CD14-positive monocyte (primary cell): ENCODE data around the gene TTC7B. TPM values are rescaled to one million over a fixed set of nuclear protein-coding genes. Genes with fewer than 3 reads are reported as not detected.
A peak's percentile ranks its signal among the peaks of the same experiment; 100 is the strongest.

Source experiments
- DNase-seq, 3 donors: peaks; one replicate each; pipeline ENCODE4 v3.0.0-alpha.2; 2011 to 2022
- H2AFZ ChIP-seq: 2 replicates; pipeline ENCODE4 v1.6.0; 2012; ENCODE audit warnings: mild to moderate bottlenecking, low read depth, low read length, inconsistent platforms; ENCODE audit not compliant: insufficient read depth, poor library complexity, severe bottlenecking
- H3K27ac ChIP-seq, 2 donors: 1 replicate in 1 of 2; 2 replicates in 1 of 2; pipeline ENCODE4 v1.5.1; 2012 to 2013; ENCODE audit warnings: low read length in 2 of 2, control low read depth in 1 of 2, inconsistent platforms in 1 of 2, low read depth in 1 of 2, mild to moderate bottlenecking in 1 of 2
- H3K27me3 ChIP-seq, 2 donors: one replicate each; pipeline versions ENCODE4 v1.6.0 to v1.6.1; 2011 to 2013; ENCODE audit warnings: low read length in 2 of 2; ENCODE audit not compliant: control insufficient read depth in 2 of 2, insufficient read depth in 2 of 2
- H3K36me3 ChIP-seq, 2 donors: replicated peaks in 1 of 2; 1 replicate in 1 of 2; 2 replicates in 1 of 2; pipeline versions ENCODE4 v1.5.1 to v1.6.1; 2012 to 2013; ENCODE audit warnings: low read length in 2 of 2, control low read depth in 1 of 2, inconsistent platforms in 1 of 2, mild to moderate bottlenecking in 1 of 2; ENCODE audit not compliant: insufficient read depth in 2 of 2, control insufficient read depth in 1 of 2
- H3K4me1 ChIP-seq, 2 donors: 1 replicate in 1 of 2; 2 replicates in 1 of 2; pipeline versions ENCODE4 v1.5.1 to v1.6.1; 2012 to 2013; ENCODE audit warnings: low read length in 2 of 2, control low read depth in 1 of 2, inconsistent platforms in 1 of 2, mild to moderate bottlenecking in 1 of 2, moderate library complexity in 1 of 2; ENCODE audit not compliant: insufficient read depth in 2 of 2, control insufficient read depth in 1 of 2
- H3K4me2 ChIP-seq: replicated peaks from 2 replicates; pipeline ENCODE3; 2012; ENCODE audit warnings: low read length, moderate library complexity, mild to moderate bottlenecking; ENCODE audit not compliant: poor library complexity, severe bottlenecking; ENCODE audit errors: extremely low read depth
- H3K4me3 ChIP-seq, 3 experiments: fragments of 200-600 bp in 1 of 3; sonication (generic) in 1 of 3; replicated peaks in 1 of 3; 1 replicate in 2 of 3; 2 replicates in 1 of 3; pipeline ENCODE4 v1.5.1; 2011 to 2013; ENCODE audit warnings: low read length in 3 of 3, mild to moderate bottlenecking in 3 of 3, control low read depth in 2 of 3, low read depth in 2 of 3, inconsistent platforms in 1 of 3, moderate library complexity in 1 of 3
- H3K79me2 ChIP-seq: 2 replicates; pipeline ENCODE4 v1.6.0; 2012; ENCODE audit warnings: mild to moderate bottlenecking, control low read depth, inconsistent platforms, low read length, moderate library complexity; ENCODE audit not compliant: insufficient read depth
- H3K9ac ChIP-seq: 2 replicates; pipeline ENCODE4 v1.6.0; 2017; ENCODE audit warnings: low read length, mild to moderate bottlenecking; ENCODE audit not compliant: insufficient read depth, poor library complexity, severe bottlenecking
- H3K9me3 ChIP-seq, 2 donors: replicated peaks in 1 of 2; 1 replicate in 1 of 2; 2 replicates in 1 of 2; pipeline versions ENCODE4 v1.5.1 to v1.6.1; 2012 to 2013; ENCODE audit warnings: low read length in 2 of 2, control low read depth in 1 of 2; ENCODE audit not compliant: control insufficient read depth in 1 of 2, insufficient read depth in 1 of 2
- H4K20me1 ChIP-seq: 2 replicates; pipeline ENCODE4 v1.6.0; 2012; ENCODE audit warnings: mild to moderate bottlenecking, low read length, control low read depth, moderate library complexity; ENCODE audit not compliant: insufficient read depth
- H3K27ac Mint-ChIP-seq, 7 donors: one replicate each; pipeline ENCODE4 v1.8.0; 2020; ENCODE audit warnings: mild to moderate bottlenecking in 7 of 7, mixed read lengths in 7 of 7, moderate library complexity in 6 of 7, inconsistent platforms in 2 of 7
- H3K27me3 Mint-ChIP-seq, 3 donors: one replicate each; pipeline ENCODE4 v1.8.0; 2021 to 2022; ENCODE audit warnings: low read depth in 3 of 3, mild to moderate bottlenecking in 3 of 3, mixed read lengths in 3 of 3, moderate library complexity in 3 of 3, inconsistent platforms in 1 of 3
- H3K36me3 Mint-ChIP-seq, 2 donors: one replicate each; pipeline ENCODE4 v1.8.0; 2020; ENCODE audit warnings: mixed read lengths in 2 of 2, inconsistent platforms in 1 of 2, mild to moderate bottlenecking in 1 of 2
- H3K4me1 Mint-ChIP-seq: one replicate; pipeline ENCODE4 v1.8.0; 2020; ENCODE audit warnings: mild to moderate bottlenecking, mixed read lengths
- H3K4me3 Mint-ChIP-seq, 2 donors: one replicate each; pipeline ENCODE4 v1.8.0; 2020; ENCODE audit warnings: mild to moderate bottlenecking in 2 of 2, mixed read lengths in 2 of 2, moderate library complexity in 1 of 2
- H3K9me3 Mint-ChIP-seq, 7 donors: one replicate each; pipeline ENCODE4 v1.8.0; 2020 to 2022; ENCODE audit warnings: mixed read lengths in 7 of 7, mild to moderate bottlenecking in 6 of 7, moderate library complexity in 6 of 7, inconsistent platforms in 2 of 7
- WGBS: methylation state at CpG from one replicate; pipeline ENCODE4 v1.1.5; 2013; ENCODE audit warnings: missing lambda C conversion rate; ENCODE audit not compliant: insufficient coverage; 5-methylcytosine and 5-hydroxymethylcytosine counted together
- intact Hi-C, 2 donors: fragments of 100-400 bp; cut with micrococcal nuclease; formaldehyde crosslinking; loops; one replicate each; pipeline versions ENCODE4 v1.15.0 to v1.15.1; 2023
- polyA plus RNA-seq, 3 donors: library from polyadenylated mRNA; depleted of rRNA in 1 of 3; unstranded in 2 of 3; stranded (reverse) in 1 of 3; fragments of 300-500 nt in 2 of 3; fragments of >200 nt in 1 of 3; fragmentation: Illumina TruSeq in 2 of 3; gene quantifications; 1 replicate in 2 of 3; 2 replicates in 1 of 3; pipeline ENCODE4 v1.2.3, GENCODE V29; 2012 to 2021
- TF ChIP-seq, protein P1 (sequence below): fragments of 200-600 bp; IDR thresholded peaks from one replicate; pipeline ENCODE4 v1.8.0; 2022; ENCODE audit warnings: antibody characterized with exemption, mild to moderate bottlenecking

Gene TTC7B
- polyA plus RNA-seq, 3 donors = 0.87 to 2.6 (median 1.2) TPM

DNA sequence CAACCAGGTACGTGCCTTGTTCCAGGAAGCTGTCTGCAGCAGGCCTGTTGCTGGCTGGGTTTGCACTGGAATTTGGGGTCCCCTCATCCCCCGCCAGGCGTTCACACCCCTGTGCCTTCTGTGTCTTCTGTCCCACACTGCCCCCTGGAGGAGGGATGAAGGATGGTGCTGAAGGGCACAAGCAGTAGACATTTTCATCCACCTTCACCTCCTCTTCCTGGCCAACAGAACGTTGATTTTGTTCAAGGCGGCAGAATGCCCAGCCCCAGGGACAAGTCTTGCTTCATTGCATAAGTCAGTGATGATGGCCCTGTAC is 297.3 kb downstream of the TTC7B start:
- Histone ChIP-seq H3K9me3 (no peaks in the 10 kb centered on the region), H3K79me2 (no peaks in the 10 kb centered on the region), H3K9ac (no peak overlapping the region), H3K27ac (no peak overlapping the region), H3K4me1 (no peaks in the 10 kb centered on the region), H2AFZ (no peak overlapping the region), H3K36me3 (no peaks in the 10 kb centered on the region), H3K4me2 (no peak overlapping the region), H4K20me1 (no peaks in the 10 kb centered on the region), H3K4me3 (no peak overlapping the region), H3K27me3 (no peaks in the 10 kb centered on the region)
- Mint-ChIP-seq H3K9me3 (no peaks in the 10 kb centered on the region), H3K4me1 (no peaks in the 10 kb centered on the region), H3K4me3 (no peak overlapping the region), H3K27me3 (peaks cover 0 to 3% (median 2%) of the 10 kb centered on the region in 3 donors), H3K27ac (no peak overlapping the region), H3K36me3 (no peaks in the 10 kb centered on the region)
- 61% methylated on average over 3 of the region's 5 CpGs for WGBS
- intact Hi-C loops = no loop called here
- no peak for DNase-seq
- TF ChIP-seq, protein P1, sequence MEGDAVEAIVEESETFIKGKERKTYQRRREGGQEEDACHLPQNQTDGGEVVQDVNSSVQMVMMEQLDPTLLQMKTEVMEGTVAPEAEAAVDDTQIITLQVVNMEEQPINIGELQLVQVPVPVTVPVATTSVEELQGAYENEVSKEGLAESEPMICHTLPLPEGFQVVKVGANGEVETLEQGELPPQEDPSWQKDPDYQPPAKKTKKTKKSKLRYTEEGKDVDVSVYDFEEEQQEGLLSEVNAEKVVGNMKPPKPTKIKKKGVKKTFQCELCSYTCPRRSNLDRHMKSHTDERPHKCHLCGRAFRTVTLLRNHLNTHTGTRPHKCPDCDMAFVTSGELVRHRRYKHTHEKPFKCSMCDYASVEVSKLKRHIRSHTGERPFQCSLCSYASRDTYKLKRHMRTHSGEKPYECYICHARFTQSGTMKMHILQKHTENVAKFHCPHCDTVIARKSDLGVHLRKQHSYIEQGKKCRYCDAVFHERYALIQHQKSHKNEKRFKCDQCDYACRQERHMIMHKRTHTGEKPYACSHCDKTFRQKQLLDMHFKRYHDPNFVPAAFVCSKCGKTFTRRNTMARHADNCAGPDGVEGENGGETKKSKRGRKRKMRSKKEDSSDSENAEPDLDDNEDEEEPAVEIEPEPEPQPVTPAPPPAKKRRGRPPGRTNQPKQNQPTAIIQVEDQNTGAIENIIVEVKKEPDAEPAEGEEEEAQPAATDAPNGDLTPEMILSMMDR = peak; percentile 31

DNA sequence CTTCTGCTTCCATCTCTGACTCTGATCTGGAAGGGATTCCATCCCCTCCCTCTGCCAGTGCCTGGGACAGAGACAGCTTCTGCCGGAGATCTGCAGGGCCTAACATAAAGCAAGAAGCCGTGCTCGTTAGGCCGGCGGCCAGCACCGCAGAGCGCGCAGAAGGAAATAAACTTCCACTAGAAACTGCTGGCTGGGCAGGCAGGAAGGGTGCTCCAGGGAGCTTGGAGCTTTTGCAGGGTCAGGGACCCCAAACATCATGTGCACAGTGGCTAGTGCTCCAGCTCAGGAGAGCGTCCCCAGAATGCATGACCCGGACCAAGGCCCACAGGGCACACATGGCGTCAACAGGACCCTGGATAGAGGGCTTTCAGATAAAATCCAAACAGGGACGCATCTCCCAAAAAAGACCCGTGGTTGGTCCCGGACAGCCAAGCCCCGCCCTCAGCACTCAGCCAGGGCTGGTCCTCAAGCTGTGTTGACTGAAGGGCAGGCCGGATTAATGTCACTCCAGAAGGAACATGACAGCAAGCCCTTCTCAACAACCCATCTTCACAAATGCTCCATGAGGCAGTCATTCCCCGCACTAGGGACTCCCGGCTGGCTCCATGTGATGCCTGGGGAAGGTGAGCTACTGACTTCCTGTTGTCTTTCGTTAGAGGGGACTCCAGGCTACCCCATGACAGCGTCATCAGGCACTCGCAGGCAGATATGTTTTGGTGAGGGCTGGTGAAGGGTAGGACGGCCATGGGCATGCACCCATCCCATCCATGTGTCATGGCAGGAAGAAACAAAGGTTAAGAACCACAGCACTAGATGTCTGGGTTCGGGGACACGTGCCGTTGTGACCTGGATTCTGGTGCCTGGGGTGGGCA is 297.9 kb downstream of the TTC7B start:
- H3K79me2 ChIP-seq = no peaks in the 10 kb centered on the region
- no peak overlapping the region for H3K27ac ChIP-seq
- no peak overlapping the region for H3K4me2 ChIP-seq
- intact Hi-C loops = no loop called here
- Mint-ChIP-seq H3K4me1 (no peaks in the 10 kb centered on the region), H3K4me3 (no peak overlapping the region), H3K27me3 (peaks cover 0 to 3% (median 2%) of the 10 kb centered on the region in 3 donors), H3K9me3 (no peaks in the 10 kb centered on the region), H3K27ac (no peak overlapping the region), H3K36me3 (no peaks in the 10 kb centered on the region)
- TF ChIP-seq, protein P1 = no peak
- H3K4me3 ChIP-seq = no peak overlapping the region
- H3K4me1 ChIP-seq = no peaks in the 10 kb centered on the region
- no peak for DNase-seq
- H3K9ac ChIP-seq = no peak overlapping the region
- no peaks in the 10 kb centered on the region for H3K27me3 ChIP-seq
- H3K9me3 ChIP-seq = no peaks in the 10 kb centered on the region
- no peaks in the 10 kb centered on the region for H3K36me3 ChIP-seq
- WGBS = 96% methylated on average over 24 of the region's 25 CpGs
- no peaks in the 10 kb centered on the region for H4K20me1 ChIP-seq
- no peak overlapping the region for H2AFZ ChIP-seq
